Measurements from ENCODE around the gene KRTAP4-16.
"Not testable (repeated sequence)": the region's sequence is repeated elsewhere in the genome, so short reads cannot be mapped to it uniquely, and the experiment has no call there.

The KRTAP4-16 gene

DNA sequence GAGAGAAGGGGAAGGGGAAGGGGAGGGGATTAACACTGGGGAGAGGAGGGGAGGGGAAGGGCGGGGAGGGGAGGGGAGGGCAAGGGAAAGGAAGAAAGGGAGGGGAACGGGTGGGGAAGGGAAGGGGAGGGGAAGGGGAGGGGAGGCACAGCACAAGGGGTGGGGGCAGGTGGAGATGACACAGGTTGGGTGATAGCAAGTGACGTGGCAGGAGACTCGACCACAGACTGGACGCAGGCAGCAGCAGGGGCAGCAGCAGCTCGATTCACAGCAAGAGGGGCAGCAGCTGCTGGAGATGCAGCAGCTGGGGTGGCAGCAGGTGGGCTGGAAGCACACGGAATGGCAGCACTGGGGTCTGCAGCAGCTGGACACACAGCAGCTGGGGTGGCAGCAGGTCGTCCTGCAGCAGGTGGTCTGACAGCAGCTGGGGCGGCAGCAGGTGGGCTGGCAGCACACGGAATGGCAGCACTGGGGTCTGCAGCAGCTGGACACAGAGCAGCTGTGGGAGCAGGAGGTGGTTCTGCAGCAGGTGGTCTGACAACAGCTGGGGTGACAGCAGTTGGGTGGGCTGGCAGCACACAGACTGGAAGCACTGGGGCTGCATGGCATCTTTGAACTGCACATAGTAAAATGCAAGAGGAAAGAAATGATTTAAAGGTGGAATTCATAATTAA lies at the start of gene KRTAP4-16:
Gene KRTAP4-16, minus strand, starts transcription at position 624 of the 674 bp plus-strand sequence. Its CDS starts 0 bp downstream, at position 624.
- Histone ChIP-seq H3K9me3 (ENCODE audit: control insufficient read depth, low read length) (no peaks in the 10 kb centered on the region), H3K36me3 (ENCODE audit: control insufficient read depth, insufficient read depth, low read length, severe bottlenecking) (no peaks in the 10 kb centered on the region)
- DNase-seq (ENCODE audit: low read depth) = no peak

GRCh38 chr17:41151525-41151924 lies 49.5 kb upstream of the KRTAP4-16 start:
- no peaks in the 10 kb centered on the region for H3K27me3 ChIP-seq (replicated peaks; ENCODE audit: control insufficient read depth, insufficient read depth, low read length)
- no peaks in the 10 kb centered on the region for H3K4me1 ChIP-seq (ENCODE audit: control insufficient read depth, insufficient read depth, low read length)
- no peak overlapping the region for H3K9ac ChIP-seq (ENCODE audit: low read length)
- no peaks in the 10 kb centered on the region for H3K36me3 ChIP-seq (ENCODE audit: control insufficient read depth, insufficient read depth, low read length, severe bottlenecking)
- DNase-seq (ENCODE audit: low read depth) = no peak
- no peak overlapping the region for H3K4me3 ChIP-seq (ENCODE audit: low read length)
- H3K9me3 ChIP-seq (ENCODE audit: control insufficient read depth, low read length) = no peaks in the 10 kb centered on the region

More for the DNA sequence above, at the start of gene KRTAP4-16:
- Histone ChIP-seq H3K27me3 (replicated peaks; ENCODE audit: control insufficient read depth, insufficient read depth, low read length) (no peaks in the 10 kb centered on the region), H3K4me1 (ENCODE audit: control insufficient read depth, insufficient read depth, low read length) (no peaks in the 10 kb centered on the region), H3K9ac (ENCODE audit: low read length) (no peak within 1 kb of the TSS), H3K4me3 (ENCODE audit: low read length) (no peak within 1 kb of the TSS)

GRCh38 chr17:41150026-41150425 lies 48.0 kb upstream of the KRTAP4-16 start:
- no peaks in the 10 kb centered on the region for H3K27me3 ChIP-seq (replicated peaks; ENCODE audit: control insufficient read depth, insufficient read depth, low read length)
- no peaks in the 10 kb centered on the region for H3K4me1 ChIP-seq (ENCODE audit: control insufficient read depth, insufficient read depth, low read length)
- no peak overlapping the region for H3K9ac ChIP-seq (ENCODE audit: low read length)
- H3K36me3 ChIP-seq (ENCODE audit: control insufficient read depth, insufficient read depth, low read length, severe bottlenecking) = no peaks in the 10 kb centered on the region
- no peak overlapping the region for H3K4me3 ChIP-seq (ENCODE audit: low read length)
- no peaks in the 10 kb centered on the region for H3K9me3 ChIP-seq (ENCODE audit: control insufficient read depth, low read length)
- no peak for DNase-seq (ENCODE audit: low read depth)

- DNase-seq (ENCODE audit: low read depth) = no peak
- Histone ChIP-seq H3K9ac (ENCODE audit: low read length) (no peak within 1 kb of the TSS), H3K4me3 (ENCODE audit: low read length) (no peak within 1 kb of the TSS), H3K4me1 (ENCODE audit: control insufficient read depth, insufficient read depth, low read length) (no peaks in the 10 kb centered on the region), H3K36me3 (ENCODE audit: control insufficient read depth, insufficient read depth, low read length, severe bottlenecking) (no peaks in the 10 kb centered on the region), H3K9me3 (ENCODE audit: control insufficient read depth, low read length) (no peaks in the 10 kb centered on the region), H3K27me3 (replicated peaks; ENCODE audit: control insufficient read depth, insufficient read depth, low read length) (no peaks in the 10 kb centered on the region)
These were observed 47.6 kb upstream of the KRTAP4-16 start, which contains the start of gene KRTAP4-5 for GRCh38 chr17:41149652-41149985. Gene KRTAP4-5, minus strand, starts transcription at chr17:41149825. Its CDS starts 58 bp downstream, at chr17:41149767.

- not testable (repeated sequence) for H3K4me3 ChIP-seq (ENCODE audit: low read length); H3K36me3 ChIP-seq (ENCODE audit: control insufficient read depth, insufficient read depth, low read length, severe bottlenecking); H3K9ac ChIP-seq (ENCODE audit: low read length); H3K9me3 ChIP-seq (ENCODE audit: control insufficient read depth, low read length); H3K27me3 ChIP-seq (replicated peaks; ENCODE audit: control insufficient read depth, insufficient read depth, low read length); H3K4me1 ChIP-seq (ENCODE audit: control insufficient read depth, insufficient read depth, low read length); DNase-seq (ENCODE audit: low read depth)
These were observed 47.1 kb upstream of the KRTAP4-16 start for GRCh38 chr17:41148971-41149651.

DNA sequence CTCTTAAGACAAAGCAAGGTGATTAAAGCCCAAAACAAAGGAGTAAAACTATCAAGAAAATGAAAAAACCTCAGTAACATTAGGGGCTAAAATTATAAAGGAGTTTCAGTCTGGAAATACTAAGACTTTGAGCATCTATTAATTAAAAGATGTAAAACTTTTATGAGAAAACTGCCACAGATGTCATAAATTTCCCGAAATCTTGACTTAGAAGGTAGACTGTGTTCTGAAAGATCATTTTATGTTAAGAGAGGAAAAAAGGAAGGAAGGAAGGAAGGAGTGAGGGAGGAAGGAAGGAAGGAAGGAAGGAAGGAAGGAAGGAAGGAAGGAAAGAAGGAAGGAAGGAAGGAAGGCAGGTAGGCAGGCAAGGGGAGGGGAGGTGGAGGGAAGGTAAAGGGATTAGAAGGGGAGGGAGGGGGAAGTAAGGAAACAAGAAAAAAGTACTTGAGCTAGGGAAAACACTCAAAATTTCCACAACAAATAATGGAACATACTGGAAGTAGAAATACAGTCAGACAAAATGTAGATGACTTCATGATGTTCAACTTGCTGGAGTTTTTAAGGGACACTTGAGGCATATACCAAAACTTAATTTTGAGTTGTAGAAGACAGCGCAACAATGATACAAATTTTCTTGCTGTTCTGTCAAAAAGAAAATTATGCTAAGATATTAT lies 45.7 kb upstream of the KRTAP4-16 start:
- no peaks in the 10 kb centered on the region for H3K36me3 ChIP-seq (ENCODE audit: control insufficient read depth, insufficient read depth, low read length, severe bottlenecking)
- DNase-seq (ENCODE audit: low read depth) = no peak
- peaks cover 11% of the 10 kb centered on the region for H3K9me3 ChIP-seq (ENCODE audit: control insufficient read depth, low read length)
- no peaks in the 10 kb centered on the region for H3K27me3 ChIP-seq (replicated peaks; ENCODE audit: control insufficient read depth, insufficient read depth, low read length)
- H3K9ac ChIP-seq (ENCODE audit: low read length) = no peak overlapping the region
- H3K4me1 ChIP-seq (ENCODE audit: control insufficient read depth, insufficient read depth, low read length) = no peaks in the 10 kb centered on the region
- H3K4me3 ChIP-seq (ENCODE audit: low read length) = no peak overlapping the region

DNA sequence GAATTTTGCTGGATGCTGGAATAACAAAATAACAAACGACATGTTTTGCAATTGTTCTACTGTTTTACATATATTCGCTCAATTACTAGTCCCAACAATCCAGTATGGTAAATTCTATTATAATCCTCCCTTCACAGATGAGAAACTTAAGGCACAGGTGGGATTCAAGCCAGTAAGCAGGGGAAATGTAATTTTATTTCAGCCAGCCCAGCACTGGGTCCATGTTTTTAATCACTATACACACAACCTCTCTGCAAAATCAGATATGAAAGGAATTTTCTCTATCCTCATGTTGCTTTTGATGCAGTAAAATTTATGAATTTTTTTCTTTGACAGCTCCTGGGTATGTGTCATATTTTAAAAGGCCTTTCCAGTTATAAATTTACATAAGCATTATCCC lies 43.3 kb upstream of the KRTAP4-16 start:
- Histone ChIP-seq H3K27me3 (replicated peaks; ENCODE audit: control insufficient read depth, insufficient read depth, low read length) (no peaks in the 10 kb centered on the region), H3K4me1 (ENCODE audit: control insufficient read depth, insufficient read depth, low read length) (no peaks in the 10 kb centered on the region), H3K9me3 (ENCODE audit: control insufficient read depth, low read length) (peaks cover 13% of the 10 kb centered on the region), H3K9ac (ENCODE audit: low read length) (no peak overlapping the region), H3K4me3 (ENCODE audit: low read length) (no peak overlapping the region), H3K36me3 (ENCODE audit: control insufficient read depth, insufficient read depth, low read length, severe bottlenecking) (no peaks in the 10 kb centered on the region)
- DNase-seq (ENCODE audit: low read depth) = no peak

GRCh38 chr17:41144846-41145245 lies 42.8 kb upstream of the KRTAP4-16 start:
- Histone ChIP-seq H3K36me3 (ENCODE audit: control insufficient read depth, insufficient read depth, low read length, severe bottlenecking) (no peaks in the 10 kb centered on the region), H3K9ac (ENCODE audit: low read length) (no peak overlapping the region), H3K4me3 (ENCODE audit: low read length) (no peak overlapping the region), H3K9me3 (ENCODE audit: control insufficient read depth, low read length) (peaks cover 13% of the 10 kb centered on the region), H3K27me3 (replicated peaks; ENCODE audit: control insufficient read depth, insufficient read depth, low read length) (no peaks in the 10 kb centered on the region), H3K4me1 (ENCODE audit: control insufficient read depth, insufficient read depth, low read length) (no peaks in the 10 kb centered on the region)
- DNase-seq (ENCODE audit: low read depth) = no peak

DNA sequence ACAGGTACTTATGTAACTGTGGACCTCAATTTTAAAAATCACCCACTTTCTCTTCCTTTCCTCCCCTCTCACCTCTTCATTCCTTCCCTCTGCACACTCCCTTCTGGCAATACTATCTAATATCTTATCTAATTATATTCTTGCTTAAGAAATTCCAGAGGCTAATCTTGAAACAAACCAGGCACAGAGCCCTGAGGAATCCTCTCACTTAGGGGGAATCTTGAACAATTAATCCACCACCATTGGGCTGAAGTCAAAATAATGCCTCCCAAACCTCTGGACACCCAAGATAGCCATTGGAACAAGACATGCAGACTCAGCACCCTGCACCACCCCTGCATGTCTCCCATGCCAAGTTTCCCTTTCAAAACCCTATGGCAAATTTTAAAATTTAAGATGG lies 39.4 kb upstream of the KRTAP4-16 start:
- DNase-seq (ENCODE audit: low read depth) = no peak
- no peaks in the 10 kb centered on the region for H3K27me3 ChIP-seq (replicated peaks; ENCODE audit: control insufficient read depth, insufficient read depth, low read length)
- H3K4me1 ChIP-seq (ENCODE audit: control insufficient read depth, insufficient read depth, low read length) = no peaks in the 10 kb centered on the region
- H3K9ac ChIP-seq (ENCODE audit: low read length) = no peak overlapping the region
- no peaks in the 10 kb centered on the region for H3K36me3 ChIP-seq (ENCODE audit: control insufficient read depth, insufficient read depth, low read length, severe bottlenecking)
- H3K9me3 ChIP-seq (ENCODE audit: control insufficient read depth, low read length) = peaks cover 13% of the 10 kb centered on the region
- no peak overlapping the region for H3K4me3 ChIP-seq (ENCODE audit: low read length)

GRCh38 chr17:41140360-41141131 lies 38.5 kb upstream of the KRTAP4-16 start, which contains the start of gene KRTAP4-6:
Gene KRTAP4-6, minus strand, starts transcription at chr17:41140544. Its CDS starts 57 bp downstream, at chr17:41140487.
- H3K9me3 ChIP-seq (ENCODE audit: control insufficient read depth, low read length) = peaks cover 13% of the 10 kb centered on the region
- DNase-seq (ENCODE audit: low read depth) = peak; percentile 41
- H3K27me3 ChIP-seq (replicated peaks; ENCODE audit: control insufficient read depth, insufficient read depth, low read length) = no peaks in the 10 kb centered on the region
- no peaks in the 10 kb centered on the region for H3K36me3 ChIP-seq (ENCODE audit: control insufficient read depth, insufficient read depth, low read length, severe bottlenecking)
- H3K4me3 ChIP-seq (ENCODE audit: low read length) = no peak within 1 kb of the TSS
- no peak within 1 kb of the TSS for H3K9ac ChIP-seq (ENCODE audit: low read length)
- H3K4me1 ChIP-seq (ENCODE audit: control insufficient read depth, insufficient read depth, low read length) = no peaks in the 10 kb centered on the region

GRCh38 chr17:41139865-41140264 lies 37.9 kb upstream of the KRTAP4-16 start:
- H3K9me3 ChIP-seq (ENCODE audit: control insufficient read depth, low read length) = peaks cover 13% of the 10 kb centered on the region
- not testable (repeated sequence) for DNase-seq (ENCODE audit: low read depth); H3K36me3 ChIP-seq (ENCODE audit: control insufficient read depth, insufficient read depth, low read length, severe bottlenecking); H3K4me1 ChIP-seq (ENCODE audit: control insufficient read depth, insufficient read depth, low read length); H3K9ac ChIP-seq (ENCODE audit: low read length); H3K4me3 ChIP-seq (ENCODE audit: low read length); H3K27me3 ChIP-seq (replicated peaks; ENCODE audit: control insufficient read depth, insufficient read depth, low read length)
